HG03342 (cell line): ENCODE data around the gene TTC36.
"Not testable (repeated sequence)": the region's sequence is repeated elsewhere in the genome, so short reads cannot be mapped to it uniquely, and the experiment has no call there.

Source experiments
- ATAC-seq: cut with Tn5 transposase; IDR thresholded peaks from one replicate; pipeline ENCODE4 v1.9.1; 2021; ENCODE audit warnings: mild to moderate bottlenecking, moderate library complexity; ENCODE audit not compliant: unreplicated experiment

Gene TTC36

GRCh38 chr11:118531597-118532084 is 4.4 kb downstream of the TTC36 start:
- no peak for ATAC-seq

- ATAC-seq: no peak
These were observed 4.8 kb downstream of the TTC36 start for GRCh38 chr11:118532091-118532490.

GRCh38 chr11:118532852-118533768 is 5.8 kb downstream of the TTC36 start:
- ATAC-seq: no peak

- ATAC-seq: no peak
These were observed 6.8 kb downstream of the TTC36 start for GRCh38 chr11:118533769-118534729.

GRCh38 chr11:118535261-118535660 is 8.0 kb downstream of the TTC36 start:
- ATAC-seq: no peak

- ATAC-seq: no peak
These were observed 9.5 kb downstream of the TTC36 start for GRCh38 chr11:118536726-118537125.

- no peak for ATAC-seq
These were observed 10.2 kb downstream of the TTC36 start for GRCh38 chr11:118537409-118537980.

- ATAC-seq: no peak
These were observed 16.9 kb downstream of the TTC36 start for GRCh38 chr11:118544010-118544646.

GRCh38 chr11:118544647-118545010 is 17.4 kb downstream of the TTC36 start:
- no peak for ATAC-seq

- no peak for ATAC-seq
These were observed 18.3 kb downstream of the TTC36 start for GRCh38 chr11:118545533-118545932.

- ATAC-seq: no peak
These were observed 19.9 kb downstream of the TTC36 start for GRCh38 chr11:118547132-118547531.

- ATAC-seq: no peak
These were observed 25.1 kb downstream of the TTC36 start for GRCh38 chr11:118552341-118552740.

GRCh38 chr11:118560806-118561205 is 33.5 kb downstream of the TTC36 start:
- no peak for ATAC-seq

- ATAC-seq: no peak
These were observed 37.8 kb downstream of the TTC36 start for GRCh38 chr11:118565051-118565450.

- no peak for ATAC-seq
These were observed 42.4 kb downstream of the TTC36 start for GRCh38 chr11:118569670-118570069.

- ATAC-seq: no peak
These were observed 43.5 kb downstream of the TTC36 start for GRCh38 chr11:118570787-118571186.

GRCh38 chr11:118571701-118572060 is 44.4 kb downstream of the TTC36 start:
- not testable (repeated sequence) for ATAC-seq

GRCh38 chr11:118572061-118572980 is 45.0 kb downstream of the TTC36 start, which contains the start of gene ARCN1:
Gene ARCN1 (plus strand): TSS chr11:118572409. CDS start chr11:118572548, 139 bp downstream.
- ATAC-seq: peak; percentile 61

GRCh38 chr11:118572981-118573550 is 45.8 kb downstream of the TTC36 start:
- peak; percentile 34 for ATAC-seq
